ENCODE measurements around the gene MAT1A. TPM values are rescaled to one million over a fixed set of nuclear protein-coding genes. Genes with fewer than 3 reads are reported as not detected.
"Not testable (repeated sequence)": the region's sequence is repeated elsewhere in the genome, so short reads cannot be mapped to it uniquely, and the experiment has no call there.

MAT1A gene
- total RNA-seq, 1 experiment from 2014 or later, result 1.6 TPM

DNA sequence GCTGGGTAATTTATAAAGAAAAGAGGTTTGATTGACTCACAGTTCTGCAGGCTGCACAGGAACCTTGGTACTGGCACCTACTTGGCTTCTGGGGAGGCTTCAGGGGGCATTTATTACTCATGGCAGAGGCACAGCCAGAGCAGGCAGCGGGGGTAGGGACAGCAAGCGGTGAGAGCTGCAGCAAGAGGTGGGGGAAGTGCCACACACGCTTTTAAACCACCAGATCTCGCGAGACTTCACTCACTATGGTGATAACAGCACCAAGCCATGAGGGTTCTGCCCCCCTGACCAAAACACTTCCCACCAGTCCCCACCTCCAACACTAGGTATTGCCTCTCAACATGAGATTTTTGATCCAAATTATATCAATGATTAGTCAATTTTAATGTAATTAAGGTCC, 24.1 kb upstream of the MAT1A start:
- no peak for DNase-seq (ENCODE audit: low read depth, low spot score)
- no TSS peak for BruUV-seq (replicated peaks)
- intact Hi-C loops (cut with micrococcal nuclease), result no loop called here
- CTCF ChIA-PET, result no interaction called here
- POLR2A ChIA-PET, result no interaction called here
- ATAC-seq, result no peak
- no peak overlapping the region for H3K4me3 ChIP-seq (replicated peaks in 1 of 2; ENCODE audit: low read depth in 1 of 2, low read length in 2 of 2)
- H3K36me3 ChIP-seq (ENCODE audit: control insufficient read depth in 1 of 2, insufficient read depth in 2 of 2, low read length in 2 of 2), result no peaks in the 10 kb centered on the region
- H3K9ac ChIP-seq (ENCODE audit: low read length), result no peak overlapping the region
- H3K27ac ChIP-seq (ENCODE audit: low read depth, low read length), result no peak overlapping the region
- H3K4me2 ChIP-seq (ENCODE audit: low read length), result no peak overlapping the region
- no peak overlapping the region for H2AFZ ChIP-seq (ENCODE audit: low read depth, low read length, poor library complexity, severe bottlenecking)
- RAD21 ChIA-PET (ENCODE audit: low non-redundant PET in 1 of 2, low total read pairs in 2 of 2, uncharacterized antibody in 2 of 2, unreplicated experiment in 2 of 2), result no interaction called here
- no peaks in the 10 kb centered on the region for H3K9me3 ChIP-seq (ENCODE audit: control insufficient read depth in 1 of 2, insufficient read depth in 1 of 2, low read depth in 1 of 2, low read length in 2 of 2)
- H3K4me1 ChIP-seq (ENCODE audit: control insufficient read depth in 1 of 2, insufficient read depth in 2 of 2, low read length in 2 of 2), result no peaks in the 10 kb centered on the region
- TF ChIP-seq ZFX (IDR thresholded peaks at IDR 0.05), result no peak
- TF ChIP-seq CEBPB (IDR thresholded peaks at IDR 0.05; ENCODE audit: low read depth), result no peak
- TF ChIP-seq TCF7L2 (IDR thresholded peaks at IDR 0.05; ENCODE audit: borderline replicate concordance, extremely low read depth, insufficient read depth, insufficient read length), result no peak
- TF ChIP-seq SRF (IDR thresholded peaks at IDR 0.05; ENCODE audit: low read depth), result no peak
- TF ChIP-seq CBX3 (IDR thresholded peaks at IDR 0.05; ENCODE audit: low read depth), result no peak
- TF ChIP-seq, protein P1, sequence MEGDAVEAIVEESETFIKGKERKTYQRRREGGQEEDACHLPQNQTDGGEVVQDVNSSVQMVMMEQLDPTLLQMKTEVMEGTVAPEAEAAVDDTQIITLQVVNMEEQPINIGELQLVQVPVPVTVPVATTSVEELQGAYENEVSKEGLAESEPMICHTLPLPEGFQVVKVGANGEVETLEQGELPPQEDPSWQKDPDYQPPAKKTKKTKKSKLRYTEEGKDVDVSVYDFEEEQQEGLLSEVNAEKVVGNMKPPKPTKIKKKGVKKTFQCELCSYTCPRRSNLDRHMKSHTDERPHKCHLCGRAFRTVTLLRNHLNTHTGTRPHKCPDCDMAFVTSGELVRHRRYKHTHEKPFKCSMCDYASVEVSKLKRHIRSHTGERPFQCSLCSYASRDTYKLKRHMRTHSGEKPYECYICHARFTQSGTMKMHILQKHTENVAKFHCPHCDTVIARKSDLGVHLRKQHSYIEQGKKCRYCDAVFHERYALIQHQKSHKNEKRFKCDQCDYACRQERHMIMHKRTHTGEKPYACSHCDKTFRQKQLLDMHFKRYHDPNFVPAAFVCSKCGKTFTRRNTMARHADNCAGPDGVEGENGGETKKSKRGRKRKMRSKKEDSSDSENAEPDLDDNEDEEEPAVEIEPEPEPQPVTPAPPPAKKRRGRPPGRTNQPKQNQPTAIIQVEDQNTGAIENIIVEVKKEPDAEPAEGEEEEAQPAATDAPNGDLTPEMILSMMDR (IDR thresholded peaks at IDR 0.05 in 2 of 3, conservative IDR thresholded peaks at IDR 0.05 in 1 of 3; ENCODE audit: borderline replicate concordance in 1 of 3, insufficient read depth in 1 of 3, low read depth in 2 of 3, low read length in 2 of 3), result no peak
- TF ChIP-seq JUND (IDR thresholded peaks at IDR 0.05), result no peak
- no peak for TF ChIP-seq POLR2AphosphoS5 (IDR thresholded peaks at IDR 0.05; ENCODE audit: low read depth, low read length)
- no peak for TF ChIP-seq ELF1 (IDR thresholded peaks at IDR 0.05; ENCODE audit: borderline replicate concordance, low read depth)
- no peak for TF ChIP-seq POLR2A (IDR thresholded peaks at IDR 0.05; ENCODE audit: borderline replicate concordance, extremely low read depth, insufficient read depth, insufficient read length)
- TF ChIP-seq EZH2 (IDR thresholded peaks at IDR 0.05), result no peak
- TF ChIP-seq SP1 (IDR thresholded peaks at IDR 0.05; ENCODE audit: low read depth), result no peak
- TF ChIP-seq, protein P2, sequence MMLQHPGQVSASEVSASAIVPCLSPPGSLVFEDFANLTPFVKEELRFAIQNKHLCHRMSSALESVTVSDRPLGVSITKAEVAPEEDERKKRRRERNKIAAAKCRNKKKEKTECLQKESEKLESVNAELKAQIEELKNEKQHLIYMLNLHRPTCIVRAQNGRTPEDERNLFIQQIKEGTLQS (IDR thresholded peaks at IDR 0.05), result no peak
- TF ChIP-seq, protein P3, sequence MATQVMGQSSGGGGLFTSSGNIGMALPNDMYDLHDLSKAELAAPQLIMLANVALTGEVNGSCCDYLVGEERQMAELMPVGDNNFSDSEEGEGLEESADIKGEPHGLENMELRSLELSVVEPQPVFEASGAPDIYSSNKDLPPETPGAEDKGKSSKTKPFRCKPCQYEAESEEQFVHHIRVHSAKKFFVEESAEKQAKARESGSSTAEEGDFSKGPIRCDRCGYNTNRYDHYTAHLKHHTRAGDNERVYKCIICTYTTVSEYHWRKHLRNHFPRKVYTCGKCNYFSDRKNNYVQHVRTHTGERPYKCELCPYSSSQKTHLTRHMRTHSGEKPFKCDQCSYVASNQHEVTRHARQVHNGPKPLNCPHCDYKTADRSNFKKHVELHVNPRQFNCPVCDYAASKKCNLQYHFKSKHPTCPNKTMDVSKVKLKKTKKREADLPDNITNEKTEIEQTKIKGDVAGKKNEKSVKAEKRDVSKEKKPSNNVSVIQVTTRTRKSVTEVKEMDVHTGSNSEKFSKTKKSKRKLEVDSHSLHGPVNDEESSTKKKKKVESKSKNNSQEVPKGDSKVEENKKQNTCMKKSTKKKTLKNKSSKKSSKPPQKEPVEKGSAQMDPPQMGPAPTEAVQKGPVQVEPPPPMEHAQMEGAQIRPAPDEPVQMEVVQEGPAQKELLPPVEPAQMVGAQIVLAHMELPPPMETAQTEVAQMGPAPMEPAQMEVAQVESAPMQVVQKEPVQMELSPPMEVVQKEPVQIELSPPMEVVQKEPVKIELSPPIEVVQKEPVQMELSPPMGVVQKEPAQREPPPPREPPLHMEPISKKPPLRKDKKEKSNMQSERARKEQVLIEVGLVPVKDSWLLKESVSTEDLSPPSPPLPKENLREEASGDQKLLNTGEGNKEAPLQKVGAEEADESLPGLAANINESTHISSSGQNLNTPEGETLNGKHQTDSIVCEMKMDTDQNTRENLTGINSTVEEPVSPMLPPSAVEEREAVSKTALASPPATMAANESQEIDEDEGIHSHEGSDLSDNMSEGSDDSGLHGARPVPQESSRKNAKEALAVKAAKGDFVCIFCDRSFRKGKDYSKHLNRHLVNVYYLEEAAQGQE (IDR thresholded peaks at IDR 0.05; ENCODE audit: low read depth), result no peak
- TF ChIP-seq EZH2phosphoT487 (IDR thresholded peaks at IDR 0.05; ENCODE audit: borderline replicate concordance), result no peak
- TF ChIP-seq EGR1 (IDR thresholded peaks at IDR 0.05; ENCODE audit: low read depth), result no peak
- no peak for TF ChIP-seq SIN3A (IDR thresholded peaks at IDR 0.05; ENCODE audit: low read depth)
- TF ChIP-seq FOSL1 (IDR thresholded peaks at IDR 0.05; ENCODE audit: low read depth), result no peak
- TF ChIP-seq, protein P4, sequence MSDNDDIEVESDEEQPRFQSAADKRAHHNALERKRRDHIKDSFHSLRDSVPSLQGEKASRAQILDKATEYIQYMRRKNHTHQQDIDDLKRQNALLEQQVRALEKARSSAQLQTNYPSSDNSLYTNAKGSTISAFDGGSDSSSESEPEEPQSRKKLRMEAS (IDR thresholded peaks at IDR 0.05), result no peak
- no peaks in the 10 kb centered on the region for H3K27me3 ChIP-seq (ENCODE audit: insufficient read depth, low read length)
- H3K9me2 ChIP-seq (ENCODE audit: insufficient read depth), result no peaks in the 10 kb centered on the region
- H3K79me2 ChIP-seq (ENCODE audit: insufficient read depth, low read length), result no peaks in the 10 kb centered on the region
- H4K20me1 ChIP-seq (ENCODE audit: insufficient read depth), result no peaks in the 10 kb centered on the region

DNA sequence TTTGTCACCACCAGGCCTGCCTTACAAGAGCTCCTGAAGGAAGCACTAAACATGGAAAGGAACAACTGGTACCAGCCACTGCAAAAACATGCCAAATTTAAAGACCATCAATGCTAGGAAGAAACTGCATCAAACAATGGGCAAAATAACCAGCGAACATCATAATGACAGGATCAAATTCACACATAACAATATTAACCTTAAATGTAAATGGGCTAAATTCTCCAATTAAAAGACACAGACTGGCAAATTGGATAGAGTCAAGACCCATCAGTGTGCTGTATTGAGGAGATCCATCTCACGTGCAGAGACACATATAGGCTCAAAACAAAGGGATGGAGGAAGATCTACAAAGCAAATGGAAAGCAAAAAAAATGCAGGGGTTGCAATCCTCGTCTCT, 16.5 kb upstream of the MAT1A start:
- H3K27me3 ChIP-seq (ENCODE audit: insufficient read depth, low read length); ATAC-seq; POLR2A ChIA-PET; H3K9ac ChIP-seq (ENCODE audit: low read length); H4K20me1 ChIP-seq (ENCODE audit: insufficient read depth); BruUV-seq (replicated peaks); H3K27ac ChIP-seq (ENCODE audit: low read depth, low read length); H3K79me2 ChIP-seq (ENCODE audit: insufficient read depth, low read length); RAD21 ChIA-PET (ENCODE audit: low non-redundant PET in 1 of 2, low total read pairs in 2 of 2, uncharacterized antibody in 2 of 2, unreplicated experiment in 2 of 2); intact Hi-C loops (cut with micrococcal nuclease); H3K4me3 ChIP-seq (replicated peaks in 1 of 2; ENCODE audit: low read depth in 1 of 2, low read length in 2 of 2); DNase-seq (ENCODE audit: low read depth, low spot score); CTCF ChIA-PET; H3K4me2 ChIP-seq (ENCODE audit: low read length); H3K9me3 ChIP-seq (ENCODE audit: control insufficient read depth in 1 of 2, insufficient read depth in 1 of 2, low read depth in 1 of 2, low read length in 2 of 2); H3K4me1 ChIP-seq (ENCODE audit: control insufficient read depth in 1 of 2, insufficient read depth in 2 of 2, low read length in 2 of 2); H3K9me2 ChIP-seq (ENCODE audit: insufficient read depth); H2AFZ ChIP-seq (ENCODE audit: low read depth, low read length, poor library complexity, severe bottlenecking); H3K36me3 ChIP-seq (ENCODE audit: control insufficient read depth in 1 of 2, insufficient read depth in 2 of 2, low read length in 2 of 2): not testable (repeated sequence)
